ENCODE results near the gene CDH13. TPM values are rescaled to one million over a fixed set of nuclear protein-coding genes. Genes with fewer than 3 reads are reported as not detected.

Gene CDH13
- total RNA-seq, 1 donor from 2014 or later = 20.9 TPM

GRCh38 chr16:83803811-83804210 lies 1177.0 kb downstream of the CDH13 start:
- Histone ChIP-seq H3K9ac (ENCODE audit: low read depth in 1 of 3, low read length in 3 of 3) (no peak overlapping the region), H3K9me3 (ENCODE audit: control insufficient read depth in 3 of 3, low read length in 3 of 3) (no peaks in the 10 kb centered on the region), H3K27ac (ENCODE audit: low read depth, low read length) (no peak overlapping the region), H3K4me3 (ENCODE audit: low read length in 3 of 3) (no peak overlapping the region), H3K27me3 (ENCODE audit: control insufficient read depth in 3 of 3, insufficient read depth in 3 of 3, low read length in 3 of 3) (peaks cover 0 to 4% (median 0%) of the 10 kb centered on the region in 3 donors), H3K4me1 (ENCODE audit: control insufficient read depth in 3 of 3, insufficient read depth in 3 of 3, low read length in 3 of 3) (peaks cover 4 to 14% (median 10%) of the 10 kb centered on the region in 3 donors), H3K36me3 (ENCODE audit: control insufficient read depth in 3 of 3, insufficient read depth in 3 of 3, low read length in 3 of 3) (no peaks in the 10 kb centered on the region)

GRCh38 chr16:83804366-83804765 lies 1177.6 kb downstream of the CDH13 start:
- Histone ChIP-seq H3K9ac (ENCODE audit: low read depth in 1 of 3, low read length in 3 of 3) (no peak overlapping the region), H3K4me1 (ENCODE audit: control insufficient read depth in 3 of 3, insufficient read depth in 3 of 3, low read length in 3 of 3) (peaks cover 8 to 18% (median 13%) of the 10 kb centered on the region in 3 donors), H3K4me3 (ENCODE audit: low read length in 3 of 3) (no peak overlapping the region), H3K9me3 (ENCODE audit: control insufficient read depth in 3 of 3, low read length in 3 of 3) (no peaks in the 10 kb centered on the region), H3K27ac (ENCODE audit: low read depth, low read length) (no peak overlapping the region), H3K36me3 (ENCODE audit: control insufficient read depth in 3 of 3, insufficient read depth in 3 of 3, low read length in 3 of 3) (peaks cover 0 to 3% (median 0%) of the 10 kb centered on the region in 3 donors), H3K27me3 (ENCODE audit: control insufficient read depth in 3 of 3, insufficient read depth in 3 of 3, low read length in 3 of 3) (peaks cover 0 to 4% (median 0%) of the 10 kb centered on the region in 3 donors)

DNA sequence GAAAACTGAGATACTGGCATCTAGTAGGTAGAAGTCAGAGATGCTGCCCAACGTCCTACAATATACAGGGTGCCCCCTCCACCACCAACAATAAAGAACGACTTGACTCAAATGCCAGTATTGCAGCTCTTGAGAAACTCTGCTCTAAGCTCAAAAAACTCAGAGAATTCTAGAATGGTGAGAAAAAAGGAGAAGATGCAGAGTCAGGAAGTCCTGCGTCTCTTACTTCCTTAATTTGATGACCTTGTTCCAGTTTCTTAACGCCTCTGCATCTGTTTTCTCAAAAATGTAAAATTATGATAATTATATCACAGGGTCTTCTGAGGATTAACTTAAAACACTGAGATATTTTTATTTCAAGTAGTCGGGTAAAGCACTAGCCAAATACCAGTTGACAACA lies 1179.3 kb downstream of the CDH13 start:
- H3K27ac ChIP-seq (ENCODE audit: low read depth, low read length) = no peak overlapping the region
- H3K36me3 ChIP-seq (ENCODE audit: control insufficient read depth in 3 of 3, insufficient read depth in 3 of 3, low read length in 3 of 3) = peaks cover 0 to 5% (median 3%) of the 10 kb centered on the region in 3 donors
- no peak overlapping the region for H3K4me3 ChIP-seq (ENCODE audit: low read length in 3 of 3)

DNA sequence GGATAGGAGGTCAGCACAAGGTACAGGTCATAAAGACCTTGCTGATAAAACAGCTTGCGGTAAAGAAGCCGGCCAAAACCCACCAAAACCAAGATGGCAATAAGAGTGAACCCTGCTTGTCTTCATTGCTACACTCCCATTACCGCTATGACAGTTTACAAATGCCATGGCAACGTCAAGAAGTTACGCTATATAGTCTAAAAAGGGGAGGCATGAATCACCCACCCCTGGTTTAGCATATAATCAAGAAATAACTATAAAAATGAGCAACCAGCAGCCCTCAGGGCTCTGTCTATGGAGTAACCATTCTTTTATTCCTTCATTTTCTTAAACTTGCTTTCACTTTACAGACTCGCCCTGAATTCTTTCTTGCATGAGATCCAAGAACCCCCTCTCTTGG lies 1180.0 kb downstream of the CDH13 start:
- Histone ChIP-seq H3K27ac (ENCODE audit: low read depth, low read length) (peak overlapping the region; percentile 5), H3K4me1 (ENCODE audit: control insufficient read depth in 3 of 3, insufficient read depth in 3 of 3, low read length in 3 of 3) (peaks cover 8 to 18% (median 13%) of the 10 kb centered on the region in 3 donors), H3K4me3 (ENCODE audit: low read length in 3 of 3) (no peak overlapping the region), H3K9ac (ENCODE audit: low read depth in 1 of 3, low read length in 3 of 3) (no peak overlapping the region), H3K9me3 (ENCODE audit: control insufficient read depth in 3 of 3, low read length in 3 of 3) (no peaks in the 10 kb centered on the region), H3K27me3 (ENCODE audit: control insufficient read depth in 3 of 3, insufficient read depth in 3 of 3, low read length in 3 of 3) (peaks cover 0 to 4% (median 0%) of the 10 kb centered on the region in 3 donors), H3K36me3 (ENCODE audit: control insufficient read depth in 3 of 3, insufficient read depth in 3 of 3, low read length in 3 of 3) (peaks cover 0 to 7% (median 5%) of the 10 kb centered on the region in 3 donors)

More for the DNA sequence above, 1179.3 kb downstream of the CDH13 start:
- Histone ChIP-seq H3K4me1 (ENCODE audit: control insufficient read depth in 3 of 3, insufficient read depth in 3 of 3, low read length in 3 of 3) (peaks cover 8 to 18% (median 13%) of the 10 kb centered on the region in 3 donors), H3K9me3 (ENCODE audit: control insufficient read depth in 3 of 3, low read length in 3 of 3) (no peaks in the 10 kb centered on the region), H3K27me3 (ENCODE audit: control insufficient read depth in 3 of 3, insufficient read depth in 3 of 3, low read length in 3 of 3) (peaks cover 0 to 4% (median 0%) of the 10 kb centered on the region in 3 donors), H3K9ac (ENCODE audit: low read depth in 1 of 3, low read length in 3 of 3) (no peak overlapping the region)

GRCh38 chr16:83807327-83807709 lies 1180.5 kb downstream of the CDH13 start:
- H3K27me3 ChIP-seq (ENCODE audit: control insufficient read depth in 3 of 3, insufficient read depth in 3 of 3, low read length in 3 of 3) = peaks cover 0 to 4% (median 0%) of the 10 kb centered on the region in 3 donors
- peak overlapping the region; percentile 5 for H3K27ac ChIP-seq (ENCODE audit: low read depth, low read length)
- H3K9me3 ChIP-seq (ENCODE audit: control insufficient read depth in 3 of 3, low read length in 3 of 3) = no peaks in the 10 kb centered on the region
- H3K4me3 ChIP-seq (ENCODE audit: low read length in 3 of 3) = peak overlapping the region; percentile 57 to 86 (median 62)
- peaks cover under 1 to 8% (median 7%) of the 10 kb centered on the region in 3 donors for H3K36me3 ChIP-seq (ENCODE audit: control insufficient read depth in 3 of 3, insufficient read depth in 3 of 3, low read length in 3 of 3)
- H3K9ac ChIP-seq (ENCODE audit: low read depth in 1 of 3, low read length in 3 of 3) = no peak overlapping the region
- H3K4me1 ChIP-seq (ENCODE audit: control insufficient read depth in 3 of 3, insufficient read depth in 3 of 3, low read length in 3 of 3) = peaks cover 8 to 18% (median 13%) of the 10 kb centered on the region in 3 donors

DNA sequence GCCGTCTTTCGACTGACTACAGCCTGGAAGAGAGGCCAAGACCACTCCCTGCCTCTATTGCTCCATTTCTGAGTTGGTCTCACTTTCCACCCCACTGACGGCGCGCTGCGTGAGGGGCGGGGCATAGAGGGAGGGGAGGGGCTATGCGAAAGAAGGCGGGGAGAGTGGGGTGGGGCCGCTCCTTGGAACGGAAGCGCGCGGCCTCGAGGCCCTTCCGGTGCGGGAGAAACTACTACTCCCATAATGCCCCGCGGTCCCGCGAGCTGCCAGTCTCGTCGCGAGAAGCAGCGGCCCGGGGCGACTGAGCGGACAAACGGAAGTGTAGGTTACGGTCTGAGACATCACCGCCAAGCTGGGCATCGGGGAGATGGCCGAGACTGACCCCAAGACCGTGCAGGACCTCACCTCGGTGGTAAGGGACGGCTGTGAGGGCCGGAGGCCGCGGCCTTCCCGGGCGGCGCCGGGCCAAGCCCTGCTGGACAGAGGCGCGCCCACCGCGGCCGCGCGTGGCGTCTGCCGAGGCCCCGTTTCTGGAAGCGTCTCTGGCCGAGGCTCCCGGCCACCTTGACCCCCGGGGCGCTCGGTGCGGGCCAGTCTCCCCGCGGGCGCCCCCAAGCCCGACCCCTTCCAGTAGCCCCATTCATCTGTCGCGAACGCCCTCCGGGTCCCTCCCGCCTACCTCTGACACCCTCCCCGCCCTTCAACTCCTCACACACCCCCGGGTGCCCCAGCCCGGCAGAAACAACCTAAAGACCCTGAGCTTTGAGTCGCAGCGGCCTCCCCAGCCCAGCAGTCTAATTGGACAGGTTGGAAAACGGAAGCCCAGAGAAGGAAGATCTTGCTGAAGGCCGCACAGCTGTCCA lies 1181.2 kb downstream of the CDH13 start, which contains the start of gene HSBP1:
Gene HSBP1, plus strand, starts transcription at position 269 of the 863 bp plus-strand sequence. Its CDS starts 99 bp downstream, at position 368.
- Histone ChIP-seq H3K9me3 (ENCODE audit: control insufficient read depth in 3 of 3, low read length in 3 of 3) (no peaks in the 10 kb centered on the region), H3K4me3 (ENCODE audit: low read length in 3 of 3) (peak within 1 kb of the TSS; percentile 86 to 97 (median 87)), H3K27me3 (ENCODE audit: control insufficient read depth in 3 of 3, insufficient read depth in 3 of 3, low read length in 3 of 3) (no peaks in the 10 kb centered on the region), H3K36me3 (ENCODE audit: control insufficient read depth in 3 of 3, insufficient read depth in 3 of 3, low read length in 3 of 3) (peaks cover 5 to 11% (median 10%) of the 10 kb centered on the region in 3 donors), H3K27ac (ENCODE audit: low read depth, low read length) (peak within 1 kb of the TSS; percentile 59), H3K4me1 (ENCODE audit: control insufficient read depth in 3 of 3, insufficient read depth in 3 of 3, low read length in 3 of 3) (peaks cover 8 to 14% (median 13%) of the 10 kb centered on the region in 3 donors), H3K9ac (ENCODE audit: low read depth in 1 of 3, low read length in 3 of 3) (peak within 1 kb of the TSS; percentile 84 to 88 (median 87))

DNA sequence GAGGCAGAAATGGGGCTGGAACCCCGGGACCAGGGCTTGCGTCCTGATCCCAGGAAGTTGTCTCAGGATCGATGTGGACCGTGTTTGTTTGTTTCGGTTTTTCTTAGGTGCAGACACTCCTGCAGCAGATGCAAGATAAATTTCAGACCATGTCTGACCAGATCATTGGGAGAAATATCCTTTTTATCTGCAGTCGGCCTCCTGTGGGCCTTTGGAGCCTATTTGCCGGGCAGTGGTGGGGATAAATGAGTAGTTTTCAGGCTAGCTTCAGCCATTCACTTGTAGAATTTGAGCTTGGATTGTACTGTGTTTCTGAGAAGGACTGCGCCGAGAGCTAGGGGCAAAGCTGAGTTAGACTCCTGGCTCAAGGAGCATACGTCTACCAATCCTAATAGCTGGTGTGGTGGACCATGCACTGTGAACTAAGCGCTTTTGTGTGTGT lies 1181.8 kb downstream of the CDH13 start:
- H3K4me1 ChIP-seq (ENCODE audit: control insufficient read depth in 3 of 3, insufficient read depth in 3 of 3, low read length in 3 of 3) = peaks cover 8 to 14% (median 13%) of the 10 kb centered on the region in 3 donors

DNA sequence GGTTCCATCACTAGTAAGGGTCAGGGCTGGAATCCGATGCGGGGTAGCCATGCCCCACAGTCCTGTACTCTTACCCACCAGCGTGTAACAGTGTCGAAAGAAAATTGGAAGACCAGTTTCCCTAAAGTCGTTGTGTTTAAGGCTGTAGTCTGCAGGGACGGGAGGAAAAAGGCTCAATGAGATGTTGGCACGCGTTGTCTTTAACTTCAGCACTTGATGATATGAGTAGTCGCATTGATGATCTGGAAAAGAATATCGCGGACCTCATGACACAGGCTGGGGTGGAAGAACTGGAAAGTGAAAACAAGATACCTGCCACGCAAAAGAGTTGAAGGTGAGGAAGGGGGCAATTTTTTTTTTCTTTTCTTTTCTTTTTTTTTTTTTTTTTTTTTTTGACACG lies 1182.3 kb downstream of the CDH13 start:
- Histone ChIP-seq H3K36me3 (ENCODE audit: control insufficient read depth in 3 of 3, insufficient read depth in 3 of 3, low read length in 3 of 3) (peaks cover 5 to 16% (median 10%) of the 10 kb centered on the region in 3 donors), H3K9ac (ENCODE audit: low read depth in 1 of 3, low read length in 3 of 3) (peak overlapping the region; percentile 84 to 88 (median 87)), H3K4me3 (ENCODE audit: low read length in 3 of 3) (peak overlapping the region; percentile 86 to 97 (median 87)), H3K9me3 (ENCODE audit: control insufficient read depth in 3 of 3, low read length in 3 of 3) (no peaks in the 10 kb centered on the region), H3K27me3 (ENCODE audit: control insufficient read depth in 3 of 3, insufficient read depth in 3 of 3, low read length in 3 of 3) (no peaks in the 10 kb centered on the region), H3K4me1 (ENCODE audit: control insufficient read depth in 3 of 3, insufficient read depth in 3 of 3, low read length in 3 of 3) (peaks cover 10 to 17% (median 16%) of the 10 kb centered on the region in 3 donors), H3K27ac (ENCODE audit: low read depth, low read length) (no peak overlapping the region)

More for the DNA sequence above, 1181.8 kb downstream of the CDH13 start:
- Histone ChIP-seq H3K27me3 (ENCODE audit: control insufficient read depth in 3 of 3, insufficient read depth in 3 of 3, low read length in 3 of 3) (no peaks in the 10 kb centered on the region), H3K36me3 (ENCODE audit: control insufficient read depth in 3 of 3, insufficient read depth in 3 of 3, low read length in 3 of 3) (peaks cover 5 to 16% (median 10%) of the 10 kb centered on the region in 3 donors), H3K27ac (ENCODE audit: low read depth, low read length) (peak overlapping the region; percentile 59), H3K4me3 (ENCODE audit: low read length in 3 of 3) (peak overlapping the region; percentile 86 to 97 (median 87)), H3K9me3 (ENCODE audit: control insufficient read depth in 3 of 3, low read length in 3 of 3) (no peaks in the 10 kb centered on the region), H3K9ac (ENCODE audit: low read depth in 1 of 3, low read length in 3 of 3) (peak overlapping the region; percentile 84 to 88 (median 87))

DNA sequence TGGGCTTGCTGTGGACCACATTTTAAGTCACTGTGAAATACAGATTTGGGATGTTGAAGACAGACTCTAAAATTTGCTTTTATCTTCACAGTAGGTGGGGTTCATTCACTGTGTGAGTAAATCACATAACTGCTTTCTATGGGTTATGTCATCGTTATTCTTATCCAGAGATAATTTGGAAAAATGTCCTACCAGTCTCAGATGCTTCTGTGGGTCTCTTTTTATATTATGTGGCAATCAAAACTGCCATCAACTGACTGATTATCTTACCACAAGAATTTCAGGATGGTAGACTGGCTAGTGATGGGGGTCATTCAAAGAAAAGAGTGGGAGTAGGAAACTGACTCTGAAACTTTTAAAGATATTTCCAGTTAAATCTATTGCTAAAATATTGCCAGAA lies 1184.1 kb downstream of the CDH13 start:
- Histone ChIP-seq H3K4me1 (ENCODE audit: control insufficient read depth in 3 of 3, insufficient read depth in 3 of 3, low read length in 3 of 3) (peaks cover 17 to 22% (median 20%) of the 10 kb centered on the region in 3 donors), H3K27me3 (ENCODE audit: control insufficient read depth in 3 of 3, insufficient read depth in 3 of 3, low read length in 3 of 3) (no peaks in the 10 kb centered on the region), H3K9ac (ENCODE audit: low read depth in 1 of 3, low read length in 3 of 3) (no peak overlapping the region), H3K9me3 (ENCODE audit: control insufficient read depth in 3 of 3, low read length in 3 of 3) (no peaks in the 10 kb centered on the region), H3K27ac (ENCODE audit: low read depth, low read length) (no peak overlapping the region), H3K4me3 (ENCODE audit: low read length in 3 of 3) (no peak overlapping the region), H3K36me3 (ENCODE audit: control insufficient read depth in 3 of 3, insufficient read depth in 3 of 3, low read length in 3 of 3) (peaks cover 5 to 16% (median 10%) of the 10 kb centered on the region in 3 donors)

All from skeletal muscle tissue (tissue), 4 donors.